ENCODE results near the gene DLGAP1. TPM values are rescaled to one million over a fixed set of nuclear protein-coding genes. Genes with fewer than 3 reads are reported as not detected.

DLGAP1 gene
- total RNA-seq, 2 experiments from 2014 or later, result 0.31 to 0.36 TPM

DNA sequence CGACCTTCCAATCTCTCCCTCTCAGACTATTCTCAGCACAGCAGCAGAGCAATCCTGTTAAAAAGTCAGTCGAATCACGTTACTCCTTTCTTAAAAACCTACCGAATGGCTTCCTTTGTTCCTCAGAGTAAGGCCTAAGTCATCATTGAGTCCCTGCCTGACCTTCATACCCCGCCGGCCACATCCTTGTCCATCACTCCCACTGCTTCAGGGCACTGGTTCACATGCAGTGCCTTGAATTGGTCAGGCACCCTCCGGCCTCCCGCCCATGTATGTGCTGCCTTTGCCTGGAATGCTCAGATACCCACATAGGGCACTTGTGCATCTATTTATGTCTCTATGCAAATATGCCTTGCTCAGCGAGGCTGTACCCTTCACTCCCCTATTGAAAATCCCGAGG, 206.4 kb downstream of the DLGAP1 start:
- Histone ChIP-seq H3K27me3 (ENCODE audit: control insufficient read depth in 1 of 2, insufficient read depth in 2 of 2, low read length in 2 of 2) (no peaks in the 10 kb centered on the region), H3K4me1 (ENCODE audit: insufficient read depth, low read length) (no peaks in the 10 kb centered on the region), H3K9me3 (ENCODE audit: control insufficient read depth in 1 of 2, insufficient read depth in 1 of 2, low read length in 2 of 2) (peaks cover 0 to 8% of the 10 kb centered on the region in 2 experiments), H3K27ac (ENCODE audit: low read depth in 1 of 2, low read length in 2 of 2) (no peak overlapping the region), H3K36me3 (ENCODE audit: insufficient read depth, low read length) (no peaks in the 10 kb centered on the region), H3K4me3 (ENCODE audit: low read length) (no peak overlapping the region)
- Mint-ChIP-seq H3K36me3 (ENCODE audit: low read depth) (no peaks in the 10 kb centered on the region), H3K27ac (no peak overlapping the region), H3K9me3 (no peaks in the 10 kb centered on the region), H3K4me3 (no peak overlapping the region), H3K27me3 (no peaks in the 10 kb centered on the region), H3K4me1 (ENCODE audit: low read depth) (no peaks in the 10 kb centered on the region)
- intact Hi-C loops (cut with DNase I, micrococcal nuclease), result no loop called here
- TF ChIP-seq, protein P1, sequence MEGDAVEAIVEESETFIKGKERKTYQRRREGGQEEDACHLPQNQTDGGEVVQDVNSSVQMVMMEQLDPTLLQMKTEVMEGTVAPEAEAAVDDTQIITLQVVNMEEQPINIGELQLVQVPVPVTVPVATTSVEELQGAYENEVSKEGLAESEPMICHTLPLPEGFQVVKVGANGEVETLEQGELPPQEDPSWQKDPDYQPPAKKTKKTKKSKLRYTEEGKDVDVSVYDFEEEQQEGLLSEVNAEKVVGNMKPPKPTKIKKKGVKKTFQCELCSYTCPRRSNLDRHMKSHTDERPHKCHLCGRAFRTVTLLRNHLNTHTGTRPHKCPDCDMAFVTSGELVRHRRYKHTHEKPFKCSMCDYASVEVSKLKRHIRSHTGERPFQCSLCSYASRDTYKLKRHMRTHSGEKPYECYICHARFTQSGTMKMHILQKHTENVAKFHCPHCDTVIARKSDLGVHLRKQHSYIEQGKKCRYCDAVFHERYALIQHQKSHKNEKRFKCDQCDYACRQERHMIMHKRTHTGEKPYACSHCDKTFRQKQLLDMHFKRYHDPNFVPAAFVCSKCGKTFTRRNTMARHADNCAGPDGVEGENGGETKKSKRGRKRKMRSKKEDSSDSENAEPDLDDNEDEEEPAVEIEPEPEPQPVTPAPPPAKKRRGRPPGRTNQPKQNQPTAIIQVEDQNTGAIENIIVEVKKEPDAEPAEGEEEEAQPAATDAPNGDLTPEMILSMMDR (IDR thresholded peaks at IDR 0.05), result no peak
- ChIA-PET CTCF (no interaction called here), POLR2A (no interaction called here)
- DNase-seq (no peak), ATAC-seq (ENCODE audit: poor library complexity) (no peak)

DNA sequence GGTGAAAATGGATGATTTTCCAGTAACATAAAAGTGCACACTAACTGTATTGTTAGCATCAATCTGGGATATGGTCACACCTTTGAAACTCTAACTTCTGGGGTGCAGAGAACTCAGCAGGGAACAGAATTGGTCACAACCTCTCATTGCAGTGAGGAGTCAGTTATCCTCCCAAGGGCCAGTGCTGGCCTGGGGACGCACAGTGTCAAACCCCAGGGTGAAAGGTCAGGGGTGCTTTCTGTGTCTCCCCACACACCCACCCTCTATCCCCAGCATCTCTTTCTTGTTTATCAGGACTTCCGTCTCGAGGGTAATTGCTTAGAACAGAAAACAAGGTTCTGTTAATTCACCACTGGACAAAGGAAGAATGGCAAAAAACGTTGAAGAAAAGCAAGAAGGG, 208.7 kb downstream of the DLGAP1 start:
- intact Hi-C loops (cut with DNase I, micrococcal nuclease), result no loop called here
- Mint-ChIP-seq H3K27ac (no peak overlapping the region), H3K36me3 (ENCODE audit: low read depth) (no peaks in the 10 kb centered on the region), H3K4me1 (ENCODE audit: low read depth) (no peaks in the 10 kb centered on the region), H3K4me3 (no peak overlapping the region), H3K9me3 (no peaks in the 10 kb centered on the region), H3K27me3 (no peaks in the 10 kb centered on the region)
- DNase-seq (no peak), ATAC-seq (ENCODE audit: poor library complexity) (no peak)
- Histone ChIP-seq H3K27ac (ENCODE audit: low read depth in 1 of 2, low read length in 2 of 2) (no peak overlapping the region), H3K4me3 (ENCODE audit: low read length) (no peak overlapping the region), H3K27me3 (ENCODE audit: control insufficient read depth in 1 of 2, insufficient read depth in 2 of 2, low read length in 2 of 2) (no peaks in the 10 kb centered on the region), H3K9me3 (ENCODE audit: control insufficient read depth in 1 of 2, insufficient read depth in 1 of 2, low read length in 2 of 2) (peaks cover 0 to 11% of the 10 kb centered on the region in 2 experiments), H3K4me1 (ENCODE audit: insufficient read depth, low read length) (no peaks in the 10 kb centered on the region), H3K36me3 (ENCODE audit: insufficient read depth, low read length) (no peaks in the 10 kb centered on the region)
- TF ChIP-seq, protein P1 (IDR thresholded peaks at IDR 0.05), result no peak
- ChIA-PET CTCF (no interaction called here), POLR2A (no interaction called here)

DNA sequence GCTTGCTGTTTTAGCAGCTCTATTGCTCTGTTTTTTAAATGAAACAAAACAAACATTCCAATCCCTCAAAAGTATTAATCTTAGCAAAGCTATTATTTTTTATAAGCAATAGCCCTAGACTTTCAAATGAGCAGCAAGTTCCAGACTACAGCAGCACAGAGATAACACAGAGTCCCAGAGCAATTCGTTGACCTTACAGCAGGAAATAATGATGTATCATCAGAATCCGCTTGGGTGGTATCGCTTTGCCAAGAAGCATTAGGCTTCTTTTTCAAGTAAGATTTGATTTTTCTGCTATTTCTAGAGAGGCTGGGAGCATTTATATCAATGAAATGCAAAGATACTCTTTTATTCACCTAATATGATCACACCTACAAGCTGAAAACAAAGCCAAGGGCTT, 209.7 kb downstream of the DLGAP1 start:
- ATAC-seq (ENCODE audit: poor library complexity) (no peak), DNase-seq (no peak)
- Histone ChIP-seq H3K27ac (ENCODE audit: low read depth in 1 of 2, low read length in 2 of 2) (no peak overlapping the region), H3K36me3 (ENCODE audit: insufficient read depth, low read length) (no peaks in the 10 kb centered on the region), H3K27me3 (ENCODE audit: control insufficient read depth in 1 of 2, insufficient read depth in 2 of 2, low read length in 2 of 2) (no peaks in the 10 kb centered on the region), H3K4me3 (ENCODE audit: low read length) (no peak overlapping the region), H3K9me3 (ENCODE audit: control insufficient read depth in 1 of 2, insufficient read depth in 1 of 2, low read length in 2 of 2) (peaks cover 0 to 11% of the 10 kb centered on the region in 2 experiments), H3K4me1 (ENCODE audit: insufficient read depth, low read length) (no peaks in the 10 kb centered on the region)
- Mint-ChIP-seq H3K4me3 (no peak overlapping the region), H3K9me3 (no peaks in the 10 kb centered on the region), H3K4me1 (ENCODE audit: low read depth) (no peaks in the 10 kb centered on the region), H3K36me3 (ENCODE audit: low read depth) (no peaks in the 10 kb centered on the region), H3K27me3 (no peaks in the 10 kb centered on the region), H3K27ac (no peak overlapping the region)
- POLR2A ChIA-PET, result no interaction called here
- intact Hi-C loops (cut with DNase I, micrococcal nuclease), result no loop called here
- TF ChIP-seq, protein P1 (IDR thresholded peaks at IDR 0.05), result no peak
- CTCF ChIA-PET, result no interaction called here

Data from CD4-positive, alpha-beta T cell (primary cell).